ENCODE measurements around the gene PRKG1.

DNA sequence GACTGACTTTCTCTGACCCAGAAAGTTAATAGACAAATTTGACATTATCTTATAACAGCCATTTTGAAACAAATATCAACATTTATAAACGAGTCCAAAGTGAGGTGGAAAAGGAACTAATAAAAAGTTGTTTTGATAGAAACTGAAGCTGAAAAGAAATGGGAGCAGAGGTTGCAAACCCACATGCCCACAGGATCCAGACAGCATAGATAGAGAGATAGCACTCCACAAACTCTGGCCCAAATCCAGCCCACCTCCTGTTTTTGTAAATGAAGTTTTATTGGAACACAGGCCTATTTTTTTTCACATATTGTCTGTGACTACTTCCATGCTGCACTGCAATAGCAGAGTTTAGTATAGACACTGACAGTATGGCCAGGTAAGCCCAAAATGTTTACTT lies 171.9 kb downstream of the PRKG1 start:
- TF ChIP-seq ZNF274 (IDR thresholded peaks at IDR 0.05; ENCODE audit: borderline replicate concordance, extremely low read depth, low read length) (no peak), EGR1 (IDR thresholded peaks at IDR 0.05; ENCODE audit: borderline replicate concordance, low read depth, low read length) (no peak), SIN3A (conservative IDR thresholded peaks at IDR 0.05 in 1 of 2, IDR thresholded peaks at IDR 0.05 in 1 of 2; ENCODE audit: low read depth in 1 of 2, low read length in 2 of 2) (no peak), POLR2A (IDR thresholded peaks at IDR 0.05; ENCODE audit: control extremely low read depth in 1 of 2, low read depth in 2 of 2, low read length in 2 of 2) (no peak), TAF1 (IDR thresholded peaks at IDR 0.05; ENCODE audit: low read depth, low read length) (no peak), EP300 (IDR thresholded peaks at IDR 0.05; ENCODE audit: borderline replicate concordance in 1 of 2, low read depth in 2 of 2, low read length in 2 of 2) (no peak), JUND (IDR thresholded peaks at IDR 0.05; ENCODE audit: low read length) (no peak), POLR2AphosphoS5 (IDR thresholded peaks at IDR 0.05; ENCODE audit: low read depth, low read length) (no peak), JUN (IDR thresholded peaks at IDR 0.05; ENCODE audit: low read depth, low read length) (no peak), EZH2 (IDR thresholded peaks at IDR 0.05; ENCODE audit: low read depth, low read length, severe bottlenecking) (no peak), BRCA1 (IDR thresholded peaks at IDR 0.05; ENCODE audit: low read depth, low read length) (no peak), RFX5 (IDR thresholded peaks at IDR 0.05; ENCODE audit: borderline replicate concordance, low read depth, low read length) (no peak)
- TF ChIP-seq, protein P1, sequence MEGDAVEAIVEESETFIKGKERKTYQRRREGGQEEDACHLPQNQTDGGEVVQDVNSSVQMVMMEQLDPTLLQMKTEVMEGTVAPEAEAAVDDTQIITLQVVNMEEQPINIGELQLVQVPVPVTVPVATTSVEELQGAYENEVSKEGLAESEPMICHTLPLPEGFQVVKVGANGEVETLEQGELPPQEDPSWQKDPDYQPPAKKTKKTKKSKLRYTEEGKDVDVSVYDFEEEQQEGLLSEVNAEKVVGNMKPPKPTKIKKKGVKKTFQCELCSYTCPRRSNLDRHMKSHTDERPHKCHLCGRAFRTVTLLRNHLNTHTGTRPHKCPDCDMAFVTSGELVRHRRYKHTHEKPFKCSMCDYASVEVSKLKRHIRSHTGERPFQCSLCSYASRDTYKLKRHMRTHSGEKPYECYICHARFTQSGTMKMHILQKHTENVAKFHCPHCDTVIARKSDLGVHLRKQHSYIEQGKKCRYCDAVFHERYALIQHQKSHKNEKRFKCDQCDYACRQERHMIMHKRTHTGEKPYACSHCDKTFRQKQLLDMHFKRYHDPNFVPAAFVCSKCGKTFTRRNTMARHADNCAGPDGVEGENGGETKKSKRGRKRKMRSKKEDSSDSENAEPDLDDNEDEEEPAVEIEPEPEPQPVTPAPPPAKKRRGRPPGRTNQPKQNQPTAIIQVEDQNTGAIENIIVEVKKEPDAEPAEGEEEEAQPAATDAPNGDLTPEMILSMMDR (IDR thresholded peaks at IDR 0.05; ENCODE audit: control extremely low read depth in 1 of 3, insufficient read depth in 1 of 3, low read depth in 1 of 3, low read length in 3 of 3): no peak

All from H1 (cell line).